ES-I3 (cell line): ENCODE results near the gene CDKN2AIP.
"Not testable (repeated sequence)": the region's sequence is repeated elsewhere in the genome, so short reads cannot be mapped to it uniquely, and the experiment has no call there.

Experiments
- H3K36me3 ChIP-seq: 2 replicates; pipeline ENCODE4 v1.6.1; 2013; ENCODE audit warnings: mild to moderate bottlenecking, low read length, control low read depth, moderate library complexity; ENCODE audit not compliant: insufficient read depth
- H3K4me1 ChIP-seq: 2 replicates; pipeline ENCODE4 v1.6.1; 2013; ENCODE audit warnings: mild to moderate bottlenecking, control low read depth, low read length; ENCODE audit not compliant: insufficient read depth
- H3K9ac ChIP-seq: 2 replicates; pipeline ENCODE4 v1.6.1; 2013; ENCODE audit warnings: low read depth, mild to moderate bottlenecking, low read length, moderate library complexity
- H3K9me3 ChIP-seq: 2 replicates; pipeline ENCODE4 v1.6.1; 2013; ENCODE audit warnings: mild to moderate bottlenecking, low read length, moderate library complexity; ENCODE audit not compliant: control insufficient read depth, insufficient read depth

Gene CDKN2AIP

DNA sequence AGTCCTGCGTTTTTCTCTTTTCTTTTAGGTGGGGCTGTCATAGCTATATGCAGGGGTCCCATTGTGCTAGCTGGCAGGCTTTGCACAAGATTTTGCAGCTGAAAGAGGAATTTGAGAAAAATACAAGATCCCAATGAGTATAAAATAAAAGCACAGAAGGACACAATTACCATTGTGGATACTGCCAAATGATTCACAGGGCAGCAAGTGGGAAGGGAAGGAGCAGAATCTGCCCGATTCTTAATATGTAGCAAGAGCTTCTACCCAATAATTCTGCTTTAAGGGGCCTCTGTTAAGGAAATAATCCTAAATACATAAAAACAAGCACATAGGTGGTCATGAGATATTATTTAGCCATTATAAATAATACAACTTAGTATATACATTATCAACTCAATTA, 34.5 kb downstream of the CDKN2AIP start:
- Histone ChIP-seq H3K4me1 (no peaks in the 10 kb centered on the region), H3K9ac (no peak overlapping the region), H3K36me3 (no peaks in the 10 kb centered on the region; the same call in 1 of the 2 replicates), H3K9me3 (no peaks in the 10 kb centered on the region)

DNA sequence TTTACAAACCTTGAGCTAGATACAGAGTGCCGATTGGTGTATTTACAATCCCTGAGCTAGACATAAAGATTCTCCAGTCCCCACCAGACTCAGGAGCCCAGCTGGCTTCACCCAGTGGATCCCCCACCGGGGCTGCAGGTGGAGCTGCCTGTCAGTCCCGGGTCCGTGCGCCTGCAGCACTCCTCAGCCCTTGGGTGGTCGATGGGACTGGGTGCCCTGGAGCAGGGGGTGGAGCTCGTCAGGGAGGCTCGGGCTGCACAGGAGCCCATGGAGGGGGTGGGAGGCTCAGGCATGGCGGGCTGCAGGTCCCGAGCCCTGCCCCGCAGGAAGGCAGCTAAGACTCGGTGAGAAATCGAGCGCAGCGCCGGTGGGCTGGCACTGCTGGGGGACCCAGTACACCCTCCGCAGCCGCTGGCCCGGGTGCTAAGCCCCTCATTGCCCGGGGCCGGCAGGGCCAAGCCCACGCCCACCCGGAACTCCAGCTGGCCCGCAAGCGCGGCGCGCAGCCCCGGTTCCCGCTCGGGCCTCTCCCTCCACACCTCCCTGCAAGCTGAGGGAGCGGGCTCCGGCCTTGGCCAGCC, 38.2 kb downstream of the CDKN2AIP start:
- not testable (repeated sequence) for H3K9me3 ChIP-seq, H3K4me1 ChIP-seq, H3K9ac ChIP-seq, H3K36me3 ChIP-seq

DNA sequence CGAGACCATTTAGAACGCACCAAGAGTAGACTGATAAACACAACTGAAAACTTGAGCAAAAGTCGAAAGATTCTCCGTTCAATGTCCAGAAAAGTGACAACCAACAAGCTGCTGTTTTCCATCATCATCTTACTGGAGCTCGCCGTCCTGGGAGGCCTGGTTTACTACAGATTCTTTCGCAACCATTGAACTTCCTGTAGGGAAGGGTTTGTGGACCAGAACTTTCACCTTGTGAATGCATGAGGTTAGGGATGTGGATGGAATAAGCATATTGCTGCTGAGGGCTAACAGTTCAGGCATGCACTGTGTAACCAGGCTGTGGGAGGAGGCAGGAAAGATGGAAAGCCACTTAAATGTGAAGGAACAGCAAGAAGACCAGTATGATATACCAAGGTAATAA, 39.6 kb downstream of the CDKN2AIP start:
- Histone ChIP-seq H3K9ac (no peak overlapping the region), H3K36me3 (no peaks in the 10 kb centered on the region; the same call in 1 of the 2 replicates), H3K9me3 (no peaks in the 10 kb centered on the region), H3K4me1 (no peaks in the 10 kb centered on the region)

DNA sequence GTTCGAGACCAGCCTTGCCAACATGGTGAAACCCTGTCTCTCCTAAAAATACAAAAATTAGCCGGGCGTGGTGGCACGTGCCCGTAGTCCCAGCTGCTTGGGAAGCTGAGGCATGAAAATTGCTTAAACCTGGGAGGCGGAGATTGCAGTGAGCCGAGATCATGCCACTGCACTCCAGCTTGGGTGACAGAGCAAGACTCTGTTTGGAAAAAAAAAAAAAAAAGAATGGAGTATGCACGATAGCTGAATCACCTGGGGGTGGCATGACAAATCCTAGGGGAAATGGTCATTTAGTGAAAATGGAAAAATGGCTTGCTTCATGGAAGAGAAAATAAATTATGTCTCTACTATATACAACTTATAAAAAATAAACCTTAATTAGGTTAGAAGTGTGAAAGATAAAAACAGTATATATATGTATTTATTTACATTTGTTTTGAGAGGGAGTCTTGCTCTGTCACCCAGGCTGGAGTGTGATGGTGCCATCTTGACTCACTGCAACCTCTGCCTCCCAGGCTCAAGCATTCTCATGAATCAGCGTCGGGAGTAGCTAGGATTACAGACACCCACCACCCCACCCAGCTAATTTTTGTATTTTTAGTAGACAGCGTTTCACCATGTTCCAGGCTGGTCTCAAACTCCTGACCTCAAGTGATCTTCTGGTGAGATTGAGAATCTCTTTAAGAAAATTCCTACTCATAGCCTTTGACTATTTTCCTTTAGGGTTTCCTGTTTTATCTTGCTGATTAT, 41.1 kb downstream of the CDKN2AIP start:
- no peak overlapping the region for H3K9ac ChIP-seq
- no peaks in the 10 kb centered on the region; the same call in 1 of the 2 replicates for H3K36me3 ChIP-seq
- H3K4me1 ChIP-seq: no peaks in the 10 kb centered on the region
- no peaks in the 10 kb centered on the region for H3K9me3 ChIP-seq

DNA sequence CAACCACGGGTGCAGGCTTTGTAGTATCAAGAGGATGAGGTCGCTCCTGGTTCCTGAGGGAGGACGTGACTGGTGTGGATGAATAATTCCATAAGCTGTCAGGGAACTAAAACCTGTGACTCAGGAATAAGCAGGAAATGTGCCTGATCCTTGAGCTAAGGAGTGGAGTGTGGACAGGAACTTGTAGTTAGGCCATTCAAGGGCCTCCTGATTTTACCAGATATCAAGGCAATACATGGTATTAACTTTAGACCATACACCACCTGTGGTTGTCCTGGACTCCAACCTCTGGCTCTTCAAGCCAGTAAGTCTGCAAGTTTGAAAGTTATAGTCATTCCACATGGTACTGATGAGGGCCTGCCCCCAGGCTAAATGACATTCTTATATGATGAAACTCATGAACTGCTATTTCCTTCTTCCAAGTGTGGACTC, 48.4 kb downstream of the CDKN2AIP start:
- Histone ChIP-seq H3K36me3 (no peaks in the 10 kb centered on the region), H3K9ac (no peak overlapping the region), H3K9me3 (no peaks in the 10 kb centered on the region), H3K4me1 (no peaks in the 10 kb centered on the region)

DNA sequence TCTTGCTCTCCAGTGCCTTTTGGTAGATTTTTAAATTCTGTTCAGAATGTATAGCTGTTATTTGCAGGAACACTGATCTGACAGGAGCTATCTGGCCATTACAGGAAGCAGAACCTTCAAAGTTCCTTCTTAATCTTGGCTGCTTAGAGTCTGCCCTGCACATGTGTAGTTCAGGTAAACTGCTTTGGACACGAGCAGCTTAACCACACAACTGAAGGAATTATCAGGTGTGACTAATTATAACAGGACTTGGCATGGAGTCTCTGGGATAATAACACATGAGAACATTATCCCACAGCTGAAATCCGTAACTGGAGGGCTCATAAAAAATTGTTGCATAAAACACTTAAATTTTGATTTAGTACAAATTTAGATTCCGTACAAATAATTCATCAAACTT, 48.8 kb downstream of the CDKN2AIP start:
- Histone ChIP-seq H3K9me3 (no peaks in the 10 kb centered on the region), H3K36me3 (no peaks in the 10 kb centered on the region), H3K4me1 (no peaks in the 10 kb centered on the region), H3K9ac (no peak overlapping the region)

DNA sequence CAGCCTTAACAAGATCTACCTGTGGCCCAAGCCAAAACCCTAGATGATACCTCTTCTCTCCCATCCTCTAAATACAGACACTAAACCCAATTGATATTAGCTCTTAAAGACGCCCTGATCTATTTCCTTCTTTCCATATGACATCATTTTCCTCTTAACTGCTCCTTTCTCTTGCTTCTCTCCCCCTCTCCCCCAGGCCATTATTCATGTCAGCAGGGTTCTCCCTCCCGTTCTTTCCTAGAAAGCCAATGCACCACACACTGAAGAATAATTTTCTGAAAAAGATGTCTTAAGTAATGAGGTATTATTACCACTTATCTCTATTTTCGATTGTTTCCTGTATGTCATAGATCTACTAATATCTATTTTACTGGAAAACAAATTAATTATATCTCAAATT, 50.7 kb downstream of the CDKN2AIP start:
- H3K9ac ChIP-seq: no peak overlapping the region
- H3K4me1 ChIP-seq: no peaks in the 10 kb centered on the region
- H3K36me3 ChIP-seq: no peaks in the 10 kb centered on the region
- no peaks in the 10 kb centered on the region for H3K9me3 ChIP-seq
